ENCODE results near the gene KRT31.

- TF ChIP-seq ZZZ3 (CRISPR knock-in tag; IDR thresholded peaks at IDR 0.05; ENCODE audit: borderline replicate concordance) (no peak), MAX (IDR thresholded peaks at IDR 0.05) (no peak), ZBTB3 (CRISPR knock-in tag; IDR thresholded peaks at IDR 0.05; ENCODE audit: borderline replicate concordance, low read depth) (no peak), RFX5 (IDR thresholded peaks at IDR 0.05; ENCODE audit: low read depth, low read length) (no peak), ZMYM4 (CRISPR knock-in tag; IDR thresholded peaks at IDR 0.05) (no peak), ZNF660 (CRISPR knock-in tag; IDR thresholded peaks at IDR 0.05; ENCODE audit: borderline replicate concordance, low read depth) (no peak), RBM39 (IDR thresholded peaks at IDR 0.05; ENCODE audit: low read depth, low read length, poor library complexity, severe bottlenecking) (no peak), CHD2 (IDR thresholded peaks at IDR 0.05; ENCODE audit: low read depth, low read length) (no peak), PRDM4 (CRISPR knock-in tag; IDR thresholded peaks at IDR 0.05; ENCODE audit: borderline replicate concordance) (no peak), ZBTB40 (IDR thresholded peaks at IDR 0.05) (no peak), ZBTB40 (CRISPR knock-in tag; IDR thresholded peaks at IDR 0.05) (no peak), HNRNPH1 (optimal IDR thresholded peaks at IDR 0.05; ENCODE audit: low read depth, low read length) (no peak), CTCF (CRISPR knock-in tag; IDR thresholded peaks at IDR 0.05) (no peak), FOXK2 (IDR thresholded peaks at IDR 0.05) (no peak)
Observed at GRCh38 chr17:41360296-41360995, 37.0 kb downstream of the KRT31 start.
